ENCODE data around the gene GUCY1A2. TPM values are rescaled to one million over a fixed set of nuclear protein-coding genes. Genes with fewer than 3 reads are reported as not detected.

The GUCY1A2 gene
- polyA plus RNA-seq, 1 donor (not counting 4 experiments of a cell fraction or from before 2014, with no cell fraction given), result not detected

GRCh38 chr11:106708348-106708747, 309.9 kb downstream of the GUCY1A2 start:
- no peaks in the 10 kb centered on the region for H4K20me1 ChIP-seq (ENCODE audit: control insufficient read depth, extremely low read depth, insufficient read depth, low read length)
- H3K9me3 ChIP-seq (ENCODE audit: control insufficient read depth, low read depth, low read length), result no peaks in the 10 kb centered on the region
- no peak overlapping the region for H3K4me2 ChIP-seq (ENCODE audit: control insufficient read depth, extremely low read depth, insufficient read depth, low read depth, low read length)
- DNase-seq (ENCODE audit: low read depth, low spot score) (no peak), FAIRE-seq (no peak)
- H3K79me2 ChIP-seq (ENCODE audit: control insufficient read depth, insufficient read depth, low read length), result no peaks in the 10 kb centered on the region
- H3K4me3 ChIP-seq (ENCODE audit: control insufficient read depth in 2 of 3, extremely low read depth in 1 of 3, insufficient read depth in 2 of 3, low read depth in 1 of 3, low read length in 3 of 3), result no peak overlapping the region
- TF ChIP-seq EZH2 (IDR thresholded peaks at IDR 0.05; ENCODE audit: low read length) (no peak), CTCF (optimal IDR thresholded peaks at IDR 0.05 in 1 of 3, IDR thresholded peaks at IDR 0.05 in 1 of 3, conservative IDR thresholded peaks at IDR 0.05 in 1 of 3; ENCODE audit: extremely low read depth in 1 of 3, insufficient read depth in 2 of 3, low read length in 3 of 3) (no peak)
- H3K27ac ChIP-seq (ENCODE audit: control insufficient read depth, insufficient read depth, low read length), result no peak overlapping the region
- H3K36me3 ChIP-seq (ENCODE audit: control insufficient read depth in 2 of 2, extremely low read depth in 1 of 2, insufficient read depth in 2 of 2, low read length in 2 of 2), result no peaks in the 10 kb centered on the region
- no peaks in the 10 kb centered on the region for H3K9me1 ChIP-seq (ENCODE audit: control insufficient read depth, extremely low read depth, insufficient read depth, low read length)
- dilution Hi-C loops (cut with MboI; ENCODE audit: extremely low pct_ligation_motif_present, low sequenced_read_pairs), result no loop called here
- H3K4me1 ChIP-seq (ENCODE audit: control insufficient read depth, extremely low read depth, insufficient read depth, low read length), result no peaks in the 10 kb centered on the region
- no peak overlapping the region for H3K9ac ChIP-seq (ENCODE audit: control insufficient read depth, extremely low read depth, insufficient read depth, low read length)
- no peaks in the 10 kb centered on the region for H3K27me3 ChIP-seq (ENCODE audit: control insufficient read depth, extremely low read depth, insufficient read depth, low read length)
- no peak overlapping the region for H2AFZ ChIP-seq (ENCODE audit: control insufficient read depth, low read length)

- H3K4me2 ChIP-seq (ENCODE audit: control insufficient read depth, extremely low read depth, insufficient read depth, low read depth, low read length), result no peak overlapping the region
- no peak overlapping the region for H3K9ac ChIP-seq (ENCODE audit: control insufficient read depth, extremely low read depth, insufficient read depth, low read length)
- no peaks in the 10 kb centered on the region for H3K79me2 ChIP-seq (ENCODE audit: control insufficient read depth, insufficient read depth, low read length)
- H3K9me1 ChIP-seq (ENCODE audit: control insufficient read depth, extremely low read depth, insufficient read depth, low read length), result no peaks in the 10 kb centered on the region
- FAIRE-seq (peak; percentile 84), DNase-seq (ENCODE audit: low read depth, low spot score) (peak; percentile 28)
- no peak overlapping the region for H2AFZ ChIP-seq (ENCODE audit: control insufficient read depth, low read length)
- H3K27ac ChIP-seq (ENCODE audit: control insufficient read depth, insufficient read depth, low read length), result peak overlapping the region; percentile 54
- no peak overlapping the region for H3K4me3 ChIP-seq (ENCODE audit: control insufficient read depth in 2 of 3, extremely low read depth in 1 of 3, insufficient read depth in 2 of 3, low read depth in 1 of 3, low read length in 3 of 3)
- no peaks in the 10 kb centered on the region for H3K4me1 ChIP-seq (ENCODE audit: control insufficient read depth, extremely low read depth, insufficient read depth, low read length)
- H3K27me3 ChIP-seq (ENCODE audit: control insufficient read depth, extremely low read depth, insufficient read depth, low read length), result no peaks in the 10 kb centered on the region
- dilution Hi-C loops (cut with MboI; ENCODE audit: extremely low pct_ligation_motif_present, low sequenced_read_pairs), result no loop called here
- no peaks in the 10 kb centered on the region for H4K20me1 ChIP-seq (ENCODE audit: control insufficient read depth, extremely low read depth, insufficient read depth, low read length)
- TF ChIP-seq CTCF (optimal IDR thresholded peaks at IDR 0.05 in 1 of 3, IDR thresholded peaks at IDR 0.05 in 1 of 3, conservative IDR thresholded peaks at IDR 0.05 in 1 of 3; ENCODE audit: extremely low read depth in 1 of 3, insufficient read depth in 2 of 3, low read length in 3 of 3) (no peak), EZH2 (IDR thresholded peaks at IDR 0.05; ENCODE audit: low read length) (no peak)
- H3K36me3 ChIP-seq (ENCODE audit: control insufficient read depth in 2 of 2, extremely low read depth in 1 of 2, insufficient read depth in 2 of 2, low read length in 2 of 2), result no peaks in the 10 kb centered on the region
- no peaks in the 10 kb centered on the region for H3K9me3 ChIP-seq (ENCODE audit: control insufficient read depth, low read depth, low read length)
Observed at GRCh38 chr11:106706355-106706754, 311.9 kb downstream of the GUCY1A2 start.

Measured in keratinocyte (primary cell).